HepG2 (cell line): ENCODE measurements around the gene AADAT. TPM values are rescaled to one million over a fixed set of nuclear protein-coding genes. Genes with fewer than 3 reads are reported as not detected.

Source experiments
- CREBL2 ChIP-seq: sonication (generic); formaldehyde crosslinking; IDR thresholded peaks from 2 replicates; pipeline ENCODE4 v1.8.1; 2023; ENCODE audit warnings: missing genetic modification reagents, mild to moderate bottlenecking, borderline replicate concordance
- DZIP1 ChIP-seq: sonication (generic); formaldehyde crosslinking; IDR thresholded peaks from 2 replicates; pipeline ENCODE4 v1.5.0; 2020; ENCODE audit warnings: mild to moderate bottlenecking, missing genetic modification reagents
- FIP1L1 ChIP-seq: fragments of 200-400 bp; formaldehyde crosslinking; IDR thresholded peaks from 2 replicates; pipeline ENCODE4 v1.6.1; 2018; ENCODE audit warnings: low read depth, mild to moderate bottlenecking, low read length, moderate library complexity, borderline replicate concordance; ENCODE audit not compliant: insufficient read depth
- MAZ ChIP-seq, 2 experiments: sonication (generic) in 1 of 2; formaldehyde crosslinking in 1 of 2; IDR thresholded peaks; 2 replicates each; pipeline versions ENCODE4 v1.5.0 to v1.6.1; 2012 to 2020; ENCODE audit warnings: low read depth in 2 of 2, mild to moderate bottlenecking in 2 of 2, borderline replicate concordance in 1 of 2, improper control_type of control experiment in 1 of 2, low read length in 1 of 2, missing genetic modification reagents in 1 of 2, moderate library complexity in 1 of 2
- NR2F2 ChIP-seq: IDR thresholded peaks from 2 replicates; pipeline ENCODE4 v1.6.1; 2012; ENCODE audit warnings: low read depth, inconsistent platforms, borderline replicate concordance
- RARA ChIP-seq: IDR thresholded peaks from 2 replicates; pipeline ENCODE4 v1.6.1; 2016; ENCODE audit warnings: missing genetic modification reagents, missing compliant biosample characterization
- RELA ChIP-seq: sonication (generic); formaldehyde crosslinking; IDR thresholded peaks from 2 replicates; pipeline ENCODE4 v1.4.0; 2020; ENCODE audit warnings: missing genetic modification reagents
- SNRNP70 ChIP-seq: fragments of 200-400 bp; formaldehyde crosslinking; IDR thresholded peaks from 2 replicates; pipeline ENCODE4 v1.6.1; 2017; ENCODE audit warnings: mild to moderate bottlenecking, low read depth, low read length, moderate library complexity
- SOX5 ChIP-seq: IDR thresholded peaks from 2 replicates; pipeline ENCODE4 v1.6.1; 2016; ENCODE audit warnings: borderline replicate concordance
- SRSF4 ChIP-seq: fragments of 200-400 bp; formaldehyde crosslinking; IDR thresholded peaks from one replicate; pipeline ENCODE4 v1.6.1; 2018; ENCODE audit warnings: mild to moderate bottlenecking, low read depth, low read length, moderate library complexity; ENCODE audit not compliant: poor library complexity, severe bottlenecking
- ZFP36 ChIP-seq: fragments of 150-350 bp; IDR thresholded peaks from 2 replicates; pipeline ENCODE4 v1.6.1; 2018; ENCODE audit warnings: borderline replicate concordance, low read length, low read depth; ENCODE audit not compliant: partially characterized antibody
- ZNF10 ChIP-seq: sonication (generic); formaldehyde crosslinking; IDR thresholded peaks from 2 replicates; pipeline ENCODE4 v1.4.0; 2020; ENCODE audit warnings: mild to moderate bottlenecking, low read depth, missing genetic modification reagents, borderline replicate concordance
- ZNF331 ChIP-seq: sonication (generic); formaldehyde crosslinking; IDR thresholded peaks from 2 replicates; pipeline ENCODE4 v1.4.0; 2020; ENCODE audit warnings: missing genetic modification reagents
- ZNF609 ChIP-seq: sonication (generic); formaldehyde crosslinking; IDR thresholded peaks from 2 replicates; pipeline ENCODE4 v1.4.0; 2020; ENCODE audit warnings: mild to moderate bottlenecking, missing genetic modification reagents, borderline replicate concordance
- ZNF691 ChIP-seq: sonication (generic); formaldehyde crosslinking; IDR thresholded peaks from 2 replicates; pipeline ENCODE4 v1.4.0; 2020; ENCODE audit warnings: missing genetic modification reagents, low read depth, mild to moderate bottlenecking, borderline replicate concordance
- ZNF776 ChIP-seq: sonication (generic); formaldehyde crosslinking; IDR thresholded peaks from 2 replicates; pipeline ENCODE4 v1.4.0; 2020; ENCODE audit warnings: mild to moderate bottlenecking, missing genetic modification reagents
- ZNF777 ChIP-seq: sonication (generic); formaldehyde crosslinking; IDR thresholded peaks from 2 replicates; pipeline ENCODE4 v1.4.0; 2020; ENCODE audit warnings: missing genetic modification reagents
- polyA plus RNA-seq, 8 experiments: library from polyadenylated mRNA; depleted of rRNA in 3 of 8; stranded (reverse) in 7 of 8; unstranded in 1 of 8; fragments of >200 nt; fragmentation: Illumina TruSeq in 4 of 8; extraction: Trizol in 4 of 8; gene quantifications; 2 replicates each; pipeline versions ENCODE4 v1.2.1 to v1.2.3, GENCODE V29; 2011 to 2016; ENCODE audit warnings: low read depth in 4 of 8, missing spikeins in 1 of 8, mixed read lengths in 1 of 8; ENCODE audit not compliant: insufficient read depth in 1 of 8
- total RNA-seq, 5 experiments: library from RNA; depleted of rRNA; stranded (reverse); fragments of >200 nt; fragmentation: Illumina TruSeq; extraction: Trizol; gene quantifications; 2 replicates each; pipeline ENCODE4 v1.2.3, GENCODE V29; 2016; ENCODE audit warnings: low read depth in 1 of 5
- TF ChIP-seq, protein P1 (sequence below): sonication (generic); formaldehyde crosslinking; IDR thresholded peaks from 2 replicates; pipeline ENCODE4 v1.8.1; 2023; ENCODE audit warnings: mild to moderate bottlenecking, moderate library complexity, missing genetic modification reagents

AADAT gene
- total and polyA plus RNA-seq, 2 of the 13 experiments (the other 11 are each of a cell fraction or from before 2014, with no cell fraction given), result 6.1 to 9.1 TPM

GRCh38 chr4:170027181-170027829 lies 62.5 kb downstream of the AADAT start (continued):
- 0 out of 2 replicates have a peak, but pooled peaks have one; percentile 51 for TF ChIP-seq ZNF609 (CRISPR knock-in tag)
- TF ChIP-seq SOX5, result peak; percentile 19; the same call in 1 of the 2 replicates
- no peak for TF ChIP-seq ZFP36
- peak; percentile 49; the same call in 1 of the 2 replicates for TF ChIP-seq ZNF691 (CRISPR knock-in tag)
- TF ChIP-seq ZNF331 (CRISPR knock-in tag), result peak; percentile 68
- peak; percentile 81; the same call in 1 of the 2 replicates for TF ChIP-seq MAZ (IDR thresholded peaks at IDR 0.05; ENCODE audit: borderline replicate concordance, low read depth, low read length)
- peak; percentile 84 for TF ChIP-seq MAZ (CRISPR knock-in tag; IDR thresholded peaks at IDR 0.05; ENCODE audit: low read depth)
- no peak for TF ChIP-seq SRSF4
- no peak for TF ChIP-seq FIP1L1
- TF ChIP-seq, protein P1, sequence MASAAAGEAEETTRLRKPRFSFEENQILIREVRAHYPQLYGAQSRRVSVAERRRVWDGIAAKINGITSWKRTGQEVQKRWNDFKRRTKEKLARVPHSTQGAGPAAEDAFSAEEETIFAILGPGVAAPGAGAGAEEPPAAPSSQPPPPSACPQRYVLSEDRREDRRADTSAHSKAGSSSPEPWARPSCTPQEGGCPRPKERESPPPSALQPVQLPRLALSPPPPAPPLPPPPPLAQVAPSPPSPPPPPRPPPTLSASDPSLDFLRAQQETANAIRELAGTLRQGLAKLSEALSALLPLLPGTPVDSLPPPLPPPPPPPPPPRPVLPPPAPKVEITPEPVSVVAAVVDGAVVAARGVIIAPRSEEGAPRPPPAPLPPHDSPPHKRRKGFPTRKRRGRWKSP (CRISPR knock-in tag), result peak; percentile 99
- TF ChIP-seq ZNF777 (CRISPR knock-in tag), result peak; percentile 61
- peak; percentile 97 for TF ChIP-seq DZIP1 (CRISPR knock-in tag)
- no peak for TF ChIP-seq RELA (CRISPR knock-in tag)
- peak; percentile 75; the same call in 1 of the 2 replicates for TF ChIP-seq CREBL2 (CRISPR knock-in tag)
- TF ChIP-seq ZNF10 (CRISPR knock-in tag), result no peak
- TF ChIP-seq NR2F2, result 0 out of 2 replicates have a peak, but pooled peaks have one; percentile 45
- peak; percentile 81; the same call in 1 of the 2 replicates for TF ChIP-seq ZNF776
- TF ChIP-seq SNRNP70, result no peak
- TF ChIP-seq RARA (CRISPR knock-in tag), result peak; percentile 43; the same call in 1 of the 2 replicates
